ENCODE measurements around the gene MSRB3. TPM values are rescaled to one million over a fixed set of nuclear protein-coding genes. Genes with fewer than 3 reads are reported as not detected.
"Not testable (repeated sequence)": the region's sequence is repeated elsewhere in the genome, so short reads cannot be mapped to it uniquely, and the experiment has no call there.

MSRB3 gene
- total RNA-seq, 2 experiments from 2014 or later = not detected

DNA sequence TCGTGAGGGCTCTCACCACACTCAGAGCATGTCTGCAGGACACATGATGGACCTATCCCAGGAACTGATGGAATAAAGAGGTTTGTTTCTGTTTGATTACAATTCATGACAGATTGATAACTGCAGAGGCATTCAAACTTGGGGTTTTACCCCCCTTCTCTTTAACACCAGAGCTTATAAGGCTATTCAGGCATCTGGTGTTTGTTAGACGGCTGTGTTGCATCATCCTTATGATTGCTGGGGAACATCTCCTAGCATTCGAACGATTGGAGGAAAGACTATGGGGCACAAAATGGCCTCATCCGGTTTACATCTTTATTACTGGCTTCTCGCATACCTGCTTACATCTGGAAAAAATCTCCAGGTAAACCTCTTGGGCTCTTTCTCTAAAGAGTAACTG, 191.8 kb downstream of the MSRB3 start:
- CTCF ChIA-PET = no interaction called here

DNA sequence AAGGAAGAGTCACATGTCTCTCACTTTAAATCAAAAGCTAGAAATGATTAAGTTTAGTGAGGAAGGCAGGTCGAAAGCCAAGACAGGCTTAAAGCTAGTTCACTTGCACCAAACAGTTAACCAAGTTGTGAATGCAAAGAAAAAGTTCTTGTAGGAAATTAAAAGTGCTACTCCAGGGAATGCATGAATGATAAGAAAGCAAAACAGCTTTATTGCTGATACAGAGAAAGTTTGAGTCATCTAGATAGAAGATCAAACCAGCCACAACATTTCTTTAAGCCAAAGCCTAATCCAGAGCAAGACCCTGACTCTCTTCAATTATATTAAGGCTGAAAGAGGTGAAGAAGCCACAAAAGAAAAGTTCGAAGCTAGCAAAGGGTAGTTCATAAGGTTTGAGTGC, 193.6 kb downstream of the MSRB3 start:
- intact Hi-C loops (cut with micrococcal nuclease) = no loop called here
- no peak overlapping the region for H3K4me3 Mint-ChIP-seq
- DNase-seq (no peak), ATAC-seq (no peak)
- H3K4me1 Mint-ChIP-seq (ENCODE audit: low read depth) = no peaks in the 10 kb centered on the region
- no peaks in the 10 kb centered on the region for H3K36me3 Mint-ChIP-seq (ENCODE audit: low read depth)
- no peaks in the 10 kb centered on the region for H3K9me3 Mint-ChIP-seq
- CTCF ChIA-PET = no interaction called here
- POLR2A ChIA-PET = no interaction called here
- H3K27ac Mint-ChIP-seq = no peak overlapping the region
- peaks cover 4% of the 10 kb centered on the region for H3K27me3 Mint-ChIP-seq
- TF ChIP-seq, protein P1, sequence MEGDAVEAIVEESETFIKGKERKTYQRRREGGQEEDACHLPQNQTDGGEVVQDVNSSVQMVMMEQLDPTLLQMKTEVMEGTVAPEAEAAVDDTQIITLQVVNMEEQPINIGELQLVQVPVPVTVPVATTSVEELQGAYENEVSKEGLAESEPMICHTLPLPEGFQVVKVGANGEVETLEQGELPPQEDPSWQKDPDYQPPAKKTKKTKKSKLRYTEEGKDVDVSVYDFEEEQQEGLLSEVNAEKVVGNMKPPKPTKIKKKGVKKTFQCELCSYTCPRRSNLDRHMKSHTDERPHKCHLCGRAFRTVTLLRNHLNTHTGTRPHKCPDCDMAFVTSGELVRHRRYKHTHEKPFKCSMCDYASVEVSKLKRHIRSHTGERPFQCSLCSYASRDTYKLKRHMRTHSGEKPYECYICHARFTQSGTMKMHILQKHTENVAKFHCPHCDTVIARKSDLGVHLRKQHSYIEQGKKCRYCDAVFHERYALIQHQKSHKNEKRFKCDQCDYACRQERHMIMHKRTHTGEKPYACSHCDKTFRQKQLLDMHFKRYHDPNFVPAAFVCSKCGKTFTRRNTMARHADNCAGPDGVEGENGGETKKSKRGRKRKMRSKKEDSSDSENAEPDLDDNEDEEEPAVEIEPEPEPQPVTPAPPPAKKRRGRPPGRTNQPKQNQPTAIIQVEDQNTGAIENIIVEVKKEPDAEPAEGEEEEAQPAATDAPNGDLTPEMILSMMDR (IDR thresholded peaks at IDR 0.05) = no peak

More for the DNA sequence above, 191.8 kb downstream of the MSRB3 start:
- TF ChIP-seq, protein P1 (IDR thresholded peaks at IDR 0.05) = no peak
- Mint-ChIP-seq H3K27ac (no peak overlapping the region), H3K27me3 (peaks cover 2% of the 10 kb centered on the region), H3K36me3 (ENCODE audit: low read depth) (no peaks in the 10 kb centered on the region), H3K4me1 (ENCODE audit: low read depth) (no peaks in the 10 kb centered on the region), H3K9me3 (no peaks in the 10 kb centered on the region), H3K4me3 (no peak overlapping the region)
- no peak for DNase-seq
- POLR2A ChIA-PET = no interaction called here
- intact Hi-C loops (cut with micrococcal nuclease) = no loop called here
- ATAC-seq = no peak

DNA sequence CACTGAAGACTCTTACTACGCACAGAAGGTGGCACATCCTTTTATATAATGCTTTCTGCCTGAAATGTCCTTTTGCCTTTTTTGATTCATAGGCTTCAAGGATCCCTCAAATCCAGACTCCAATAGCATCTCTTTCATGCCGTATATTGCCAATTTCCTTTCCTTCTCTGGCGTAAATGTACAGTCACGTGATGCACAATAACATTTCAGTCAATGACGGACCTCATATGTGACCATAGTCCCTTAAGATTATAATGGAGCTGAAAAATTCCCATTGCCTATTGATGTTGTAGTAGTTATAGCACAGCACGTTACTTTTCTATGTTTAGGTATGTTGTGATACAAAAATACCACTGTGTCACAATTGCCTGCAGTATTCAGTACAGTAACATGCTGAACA, 196.3 kb downstream of the MSRB3 start:
- TF ChIP-seq, protein P1 (IDR thresholded peaks at IDR 0.05) = no peak
- Mint-ChIP-seq H3K27ac (no peak overlapping the region), H3K27me3 (peaks cover 2% of the 10 kb centered on the region), H3K4me3 (no peak overlapping the region), H3K36me3 (ENCODE audit: low read depth) (no peaks in the 10 kb centered on the region), H3K9me3 (no peaks in the 10 kb centered on the region), H3K4me1 (ENCODE audit: low read depth) (no peaks in the 10 kb centered on the region)
- CTCF ChIA-PET = no interaction called here
- intact Hi-C loops (cut with micrococcal nuclease) = no loop called here
- DNase-seq (no peak), ATAC-seq (no peak)
- POLR2A ChIA-PET = no interaction called here

DNA sequence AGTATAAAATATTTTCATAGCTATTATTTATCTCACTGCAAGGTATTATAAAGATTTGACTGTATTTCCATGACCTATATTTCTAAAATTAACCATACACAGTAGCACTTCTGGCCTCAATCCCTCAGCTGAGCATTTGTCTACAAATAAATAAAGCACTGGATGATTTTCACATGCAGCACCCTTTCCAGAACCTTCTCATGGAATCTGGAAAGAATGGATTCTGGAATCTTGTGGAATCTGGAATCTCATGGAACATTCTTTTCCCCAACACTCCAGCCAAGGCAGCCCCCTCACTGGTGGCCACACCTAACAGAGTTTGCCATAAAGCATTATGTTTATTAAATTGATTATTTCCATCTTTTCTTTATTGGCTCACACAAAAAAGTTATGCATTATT, 199.2 kb downstream of the MSRB3 start:
- ATAC-seq (no peak), DNase-seq (no peak)
- intact Hi-C loops (cut with micrococcal nuclease) = no loop called here
- TF ChIP-seq, protein P1 (IDR thresholded peaks at IDR 0.05) = no peak
- Mint-ChIP-seq H3K9me3 (no peaks in the 10 kb centered on the region), H3K4me1 (ENCODE audit: low read depth) (no peaks in the 10 kb centered on the region), H3K36me3 (ENCODE audit: low read depth) (no peaks in the 10 kb centered on the region), H3K27ac (no peak overlapping the region), H3K4me3 (no peak overlapping the region), H3K27me3 (peaks cover 2% of the 10 kb centered on the region)
- ChIA-PET POLR2A (no interaction called here), CTCF (no interaction called here)

DNA sequence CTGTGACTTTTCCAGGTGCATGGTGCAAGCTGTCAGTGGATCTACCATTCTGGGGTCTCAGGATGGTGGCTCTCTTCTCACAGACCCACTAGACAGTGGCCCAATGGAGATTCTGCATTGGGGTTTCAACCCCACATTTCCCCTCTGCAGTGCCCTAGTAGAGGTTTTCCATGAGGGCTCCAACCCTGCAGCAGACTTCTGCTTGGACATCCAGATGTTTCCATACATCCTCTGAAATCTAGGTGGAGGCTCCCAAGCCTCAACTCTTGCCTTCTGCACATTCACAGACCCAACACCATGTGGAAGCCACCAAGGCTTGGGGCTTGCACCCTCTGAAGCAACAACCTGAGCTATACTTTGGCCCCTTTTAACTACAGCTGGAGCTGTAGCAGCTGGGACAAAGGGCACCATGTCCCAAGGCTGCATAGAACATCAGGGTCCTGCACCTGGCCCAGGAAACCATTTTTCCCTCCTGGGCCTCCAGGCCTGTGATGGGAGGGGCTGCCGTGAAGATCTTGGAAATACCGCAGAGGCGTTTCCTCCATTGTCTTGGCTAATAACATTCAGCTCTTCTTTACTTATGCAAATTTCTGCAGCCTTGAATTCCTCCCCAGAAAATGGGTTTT, 205.5 kb downstream of the MSRB3 start:
- H3K4me3 Mint-ChIP-seq; CTCF ChIA-PET; H3K4me1 Mint-ChIP-seq (ENCODE audit: low read depth); H3K36me3 Mint-ChIP-seq (ENCODE audit: low read depth); ATAC-seq; DNase-seq; intact Hi-C loops (cut with micrococcal nuclease); H3K27ac Mint-ChIP-seq; H3K27me3 Mint-ChIP-seq; POLR2A ChIA-PET: not testable (repeated sequence)
- peaks cover 14% of the 10 kb centered on the region for H3K9me3 Mint-ChIP-seq

DNA sequence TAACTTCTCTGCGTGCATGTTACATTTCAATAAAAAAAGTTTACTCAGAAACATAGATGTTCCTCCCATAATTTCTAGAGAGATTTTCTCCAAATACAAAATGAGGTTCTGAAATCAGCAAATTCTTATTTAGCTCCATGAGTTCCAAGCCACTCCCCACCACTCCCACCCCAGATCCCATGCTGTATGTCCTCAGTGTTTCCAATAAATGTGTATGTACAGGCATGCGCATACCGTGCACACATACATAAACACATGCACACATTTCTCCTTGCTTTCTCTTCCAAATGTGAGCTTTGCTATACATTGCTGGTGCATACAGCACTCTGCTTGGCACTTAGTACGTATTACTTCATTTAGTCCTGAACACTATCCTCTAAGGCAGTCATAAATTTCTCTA, 209.7 kb downstream of the MSRB3 start:
- Mint-ChIP-seq H3K9me3 (peaks cover 11% of the 10 kb centered on the region), H3K27ac (no peak overlapping the region), H3K36me3 (ENCODE audit: low read depth) (peaks cover 3% of the 10 kb centered on the region), H3K4me3 (no peak overlapping the region), H3K27me3 (peaks cover 5% of the 10 kb centered on the region), H3K4me1 (ENCODE audit: low read depth) (peaks cover 2% of the 10 kb centered on the region)
- no peak for ATAC-seq
- intact Hi-C loops (cut with micrococcal nuclease) = no loop called here
- POLR2A ChIA-PET = no interaction called here
- CTCF ChIA-PET = no interaction called here
- no peak for DNase-seq
- TF ChIP-seq, protein P1 (IDR thresholded peaks at IDR 0.05) = no peak

Data from activated CD8-positive, alpha-beta T cell treated with anti-CD3 and anti-CD28 coated beads for 36 hours (primary cell).